Retina (tissue), 1 donor: ENCODE data around the gene HIVEP3.

Experiments used
- DNase-seq: peaks from one replicate; pipeline ENCODE4 v3.0.0-alpha.2; 2016

HIVEP3 gene

GRCh38 chr1:41641941-41642527 lies 276.7 kb downstream of the HIVEP3 start:
- no peak for DNase-seq

GRCh38 chr1:41641475-41641814 lies 277.3 kb downstream of the HIVEP3 start:
- no peak for DNase-seq

- DNase-seq, result no peak
These were observed 277.8 kb downstream of the HIVEP3 start for GRCh38 chr1:41640756-41641474.

GRCh38 chr1:41640141-41640751 lies 278.5 kb downstream of the HIVEP3 start:
- no peak for DNase-seq

GRCh38 chr1:41639332-41639936 lies 279.3 kb downstream of the HIVEP3 start:
- no peak for DNase-seq

- no peak for DNase-seq
These were observed 280.4 kb downstream of the HIVEP3 start for GRCh38 chr1:41638086-41639024.

GRCh38 chr1:41637367-41637766 lies 281.4 kb downstream of the HIVEP3 start:
- no peak for DNase-seq

- no peak for DNase-seq
These were observed 285.0 kb downstream of the HIVEP3 start for GRCh38 chr1:41633764-41634163.

GRCh38 chr1:41632781-41633575 lies 285.7 kb downstream of the HIVEP3 start:
- no peak for DNase-seq

GRCh38 chr1:41631971-41632370 lies 286.8 kb downstream of the HIVEP3 start:
- DNase-seq, result no peak

- no peak for DNase-seq
These were observed 287.6 kb downstream of the HIVEP3 start for GRCh38 chr1:41631154-41631553.

GRCh38 chr1:41629571-41629970 lies 289.2 kb downstream of the HIVEP3 start:
- no peak for DNase-seq

- no peak for DNase-seq
These were observed 289.6 kb downstream of the HIVEP3 start for GRCh38 chr1:41629141-41629540.

GRCh38 chr1:41627491-41628280 lies 291.0 kb downstream of the HIVEP3 start:
- DNase-seq, result no peak

GRCh38 chr1:41626616-41627375 lies 291.9 kb downstream of the HIVEP3 start:
- DNase-seq, result no peak

GRCh38 chr1:41626146-41626545 lies 292.6 kb downstream of the HIVEP3 start:
- DNase-seq, result no peak

GRCh38 chr1:41623736-41624135 lies 295.0 kb downstream of the HIVEP3 start:
- DNase-seq, result no peak

GRCh38 chr1:41622859-41623732 lies 295.6 kb downstream of the HIVEP3 start:
- DNase-seq, result no peak

- DNase-seq, result no peak
These were observed 296.3 kb downstream of the HIVEP3 start for GRCh38 chr1:41622402-41622801.
